HG02870 (cell line): Measurements from ENCODE around the gene ARMH3.

Experiments
- ATAC-seq: cut with Tn5 transposase; IDR thresholded peaks from one replicate; pipeline ENCODE4 v1.9.1; 2021; ENCODE audit warnings: mild to moderate bottlenecking, moderate library complexity; ENCODE audit not compliant: unreplicated experiment

ARMH3 gene

GRCh38 chr10:101875068-101875688 is 180.8 kb downstream of the ARMH3 start:
- no peak for ATAC-seq

- no peak for ATAC-seq
Measured at GRCh38 chr10:101874252-101874651, 181.7 kb downstream of the ARMH3 start.

GRCh38 chr10:101867931-101868330 is 188.0 kb downstream of the ARMH3 start:
- ATAC-seq = no peak

GRCh38 chr10:101859530-101859929 is 196.4 kb downstream of the ARMH3 start:
- no peak for ATAC-seq

- peak; percentile 72 for ATAC-seq
Measured at GRCh38 chr10:101858723-101859500, 197.1 kb downstream of the ARMH3 start.

GRCh38 chr10:101857802-101858476 is 198.0 kb downstream of the ARMH3 start:
- ATAC-seq = no peak

GRCh38 chr10:101856626-101857025 is 199.3 kb downstream of the ARMH3 start:
- no peak for ATAC-seq

- no peak for ATAC-seq
Measured at GRCh38 chr10:101851411-101852116, 204.4 kb downstream of the ARMH3 start.

GRCh38 chr10:101850749-101851148 is 205.2 kb downstream of the ARMH3 start:
- ATAC-seq = no peak

GRCh38 chr10:101848894-101849351 is 207.1 kb downstream of the ARMH3 start:
- ATAC-seq = no peak

- ATAC-seq = no peak
Measured at GRCh38 chr10:101848408-101848807, 207.6 kb downstream of the ARMH3 start.

GRCh38 chr10:101845893-101846292 is 210.1 kb downstream of the ARMH3 start:
- no peak for ATAC-seq

- ATAC-seq = no peak
Measured at GRCh38 chr10:101843032-101844021, 212.6 kb downstream of the ARMH3 start, which contains the start of gene KCNIP2. KCNIP2 (minus strand) TSS chr10:101843800; CDS start chr10:101843568, 232 bp downstream.

- ATAC-seq = no peak
Measured at GRCh38 chr10:101841826-101842225, 214.1 kb downstream of the ARMH3 start.

GRCh38 chr10:101840741-101841453 is 215.1 kb downstream of the ARMH3 start:
- ATAC-seq = peak; percentile 36

- no peak for ATAC-seq
Measured at GRCh38 chr10:101840102-101840684, 215.8 kb downstream of the ARMH3 start.

- no peak for ATAC-seq
Measured at GRCh38 chr10:101839416-101840063, 216.4 kb downstream of the ARMH3 start.

GRCh38 chr10:101839002-101839401 is 217.0 kb downstream of the ARMH3 start:
- no peak for ATAC-seq
